Fibroblast of lung (primary cell): Measurements from ENCODE around the gene ANO6.

Experiments
- EZH2 ChIP-seq: IDR thresholded peaks from 2 replicates; pipeline ENCODE4 v1.5.1; 2012; ENCODE audit warnings: low read length, control low read depth, mild to moderate bottlenecking; ENCODE audit errors: missing control alignments
- TF ChIP-seq, protein P1 (sequence below), 2 donors: IDR thresholded peaks in 1 of 2; conservative IDR thresholded peaks in 1 of 2; 1 replicate in 1 of 2; 2 replicates in 1 of 2; pipeline ENCODE4 v1.5.1; 2011 to 2012; ENCODE audit warnings: low read length in 2 of 2, control low read depth in 1 of 2, inconsistent platforms in 1 of 2, low read depth in 1 of 2, mild to moderate bottlenecking in 1 of 2

DNA sequence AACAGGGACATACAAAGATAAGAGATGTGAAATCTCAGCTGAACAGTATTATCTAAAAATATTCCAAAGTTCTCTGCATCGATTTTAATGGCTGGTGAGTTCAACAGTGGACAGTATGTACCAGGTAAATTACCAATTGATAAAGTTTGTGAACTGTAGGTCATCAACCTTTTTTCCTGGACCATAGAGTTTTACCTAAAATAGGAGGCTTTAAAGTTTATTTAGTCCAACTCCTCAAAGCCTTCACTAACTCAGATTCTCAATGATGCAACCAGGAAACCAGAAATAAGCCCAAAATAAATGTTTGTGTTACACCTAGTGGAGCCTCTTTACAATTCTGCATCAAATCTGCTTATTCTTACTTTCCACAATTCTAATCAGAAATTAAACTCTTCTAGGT lies 205.8 kb downstream of the ANO6 start:
- TF ChIP-seq, protein P1, sequence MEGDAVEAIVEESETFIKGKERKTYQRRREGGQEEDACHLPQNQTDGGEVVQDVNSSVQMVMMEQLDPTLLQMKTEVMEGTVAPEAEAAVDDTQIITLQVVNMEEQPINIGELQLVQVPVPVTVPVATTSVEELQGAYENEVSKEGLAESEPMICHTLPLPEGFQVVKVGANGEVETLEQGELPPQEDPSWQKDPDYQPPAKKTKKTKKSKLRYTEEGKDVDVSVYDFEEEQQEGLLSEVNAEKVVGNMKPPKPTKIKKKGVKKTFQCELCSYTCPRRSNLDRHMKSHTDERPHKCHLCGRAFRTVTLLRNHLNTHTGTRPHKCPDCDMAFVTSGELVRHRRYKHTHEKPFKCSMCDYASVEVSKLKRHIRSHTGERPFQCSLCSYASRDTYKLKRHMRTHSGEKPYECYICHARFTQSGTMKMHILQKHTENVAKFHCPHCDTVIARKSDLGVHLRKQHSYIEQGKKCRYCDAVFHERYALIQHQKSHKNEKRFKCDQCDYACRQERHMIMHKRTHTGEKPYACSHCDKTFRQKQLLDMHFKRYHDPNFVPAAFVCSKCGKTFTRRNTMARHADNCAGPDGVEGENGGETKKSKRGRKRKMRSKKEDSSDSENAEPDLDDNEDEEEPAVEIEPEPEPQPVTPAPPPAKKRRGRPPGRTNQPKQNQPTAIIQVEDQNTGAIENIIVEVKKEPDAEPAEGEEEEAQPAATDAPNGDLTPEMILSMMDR (conservative IDR thresholded peaks at IDR 0.05 in 1 of 2, IDR thresholded peaks at IDR 0.05 in 1 of 2; ENCODE audit: low read depth in 1 of 2, low read length in 2 of 2), result no peak
- no peak for TF ChIP-seq EZH2
